Fibroblast of skin of right quadriceps (primary cell): ENCODE results near the gene MRPS5.

Source experiments
- DNase-seq: peaks from one replicate; pipeline ENCODE4 v3.0.0-alpha.2; 2013

MRPS5 gene

GRCh38 chr2:95086017-95086416, 35.6 kb downstream of the MRPS5 start:
- no peak for DNase-seq

GRCh38 chr2:95082477-95082876, 39.1 kb downstream of the MRPS5 start:
- DNase-seq: no peak

- no peak for DNase-seq
These were observed 42.4 kb downstream of the MRPS5 start for GRCh38 chr2:95079199-95079683.

GRCh38 chr2:95077861-95078603, 43.6 kb downstream of the MRPS5 start:
- no peak for DNase-seq

- DNase-seq: no peak
These were observed 44.1 kb downstream of the MRPS5 start for GRCh38 chr2:95077530-95077825.

- peak; percentile 38 for DNase-seq
These were observed 44.7 kb downstream of the MRPS5 start for GRCh38 chr2:95076705-95077529.

- no peak for DNase-seq
These were observed 46.0 kb downstream of the MRPS5 start for GRCh38 chr2:95075440-95076132.

- DNase-seq: no peak
These were observed 46.8 kb downstream of the MRPS5 start for GRCh38 chr2:95074663-95075439.

GRCh38 chr2:95073856-95074662, 47.5 kb downstream of the MRPS5 start:
- no peak for DNase-seq

GRCh38 chr2:95072424-95072823, 49.2 kb downstream of the MRPS5 start:
- no peak for DNase-seq

- no peak for DNase-seq
These were observed 49.8 kb downstream of the MRPS5 start for GRCh38 chr2:95071856-95072255.

GRCh38 chr2:95069465-95069864, 52.1 kb downstream of the MRPS5 start:
- DNase-seq: no peak

- no peak for DNase-seq
These were observed 53.4 kb downstream of the MRPS5 start for GRCh38 chr2:95068256-95068655.

- DNase-seq: no peak
These were observed 58.3 kb downstream of the MRPS5 start for GRCh38 chr2:95063086-95063958.

GRCh38 chr2:95062242-95063085, 59.1 kb downstream of the MRPS5 start:
- DNase-seq: no peak

GRCh38 chr2:95061601-95062183, 59.9 kb downstream of the MRPS5 start:
- no peak for DNase-seq

GRCh38 chr2:95061119-95061512, 60.5 kb downstream of the MRPS5 start:
- DNase-seq: no peak

- no peak for DNase-seq
These were observed 61.0 kb downstream of the MRPS5 start for GRCh38 chr2:95060446-95061118.
